GM21526 (cell line): ENCODE results near the gene ZNF562.

Source experiments
- ATAC-seq: cut with Tn5 transposase; IDR thresholded peaks from one replicate; pipeline ENCODE4 v1.9.1; 2021; ENCODE audit warnings: moderate library complexity; ENCODE audit not compliant: unreplicated experiment, low FRiP score

Gene ZNF562

GRCh38 chr19:9645472-9645871 lies 29.4 kb downstream of the ZNF562 start:
- ATAC-seq, result no peak

GRCh38 chr19:9644472-9644871 lies 30.4 kb downstream of the ZNF562 start:
- ATAC-seq, result no peak

GRCh38 chr19:9641810-9642209 lies 33.1 kb downstream of the ZNF562 start:
- no peak for ATAC-seq

DNA sequence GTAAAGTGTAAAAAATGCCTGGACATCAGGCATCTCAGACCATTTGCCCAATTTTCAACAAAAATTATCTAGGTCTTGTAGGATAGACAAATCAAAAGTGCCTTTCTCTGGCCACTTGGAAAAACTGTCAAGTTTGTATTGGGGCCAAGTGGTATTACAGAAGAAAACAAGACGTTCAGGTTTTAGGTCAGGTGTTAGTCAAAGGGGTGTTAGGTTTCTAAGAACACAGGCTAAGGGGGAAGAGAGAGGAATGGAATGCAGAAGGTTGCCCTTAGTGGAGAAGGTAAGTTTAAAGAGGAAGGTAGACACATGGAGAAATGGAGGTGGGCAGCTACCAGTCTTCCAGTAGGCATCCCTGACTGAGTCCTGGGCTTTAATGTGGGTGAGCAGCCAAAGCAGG lies 33.9 kb downstream of the ZNF562 start:
- ATAC-seq, result no peak

GRCh38 chr19:9636018-9636417 lies 38.9 kb downstream of the ZNF562 start:
- no peak for ATAC-seq

- ATAC-seq, result no peak
Measured at GRCh38 chr19:9627856-9628255, 47.0 kb downstream of the ZNF562 start.

DNA sequence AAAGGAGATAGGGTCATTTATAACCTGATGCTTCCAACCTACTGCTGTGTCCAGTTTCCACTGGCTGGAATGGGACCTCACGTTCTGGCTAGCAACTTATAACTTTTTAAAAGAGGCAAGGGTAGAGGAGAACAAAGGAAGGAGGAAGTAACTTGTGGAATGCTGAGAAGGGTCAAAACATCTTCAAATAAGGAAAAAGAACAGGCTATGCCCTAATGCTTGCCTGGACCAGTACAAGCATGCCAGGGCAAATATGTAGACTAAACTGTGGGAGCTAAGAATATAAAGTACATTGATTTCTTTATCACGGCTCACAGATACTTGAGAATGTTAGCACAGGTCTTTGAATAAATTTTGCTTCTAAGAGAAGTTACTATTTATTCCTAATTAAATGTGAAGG lies 52.4 kb downstream of the ZNF562 start:
- ATAC-seq, result no peak

GRCh38 chr19:9621156-9622037 lies 53.5 kb downstream of the ZNF562 start, which contains the start of gene ZNF561:
Gene ZNF561, minus strand, starts transcription at chr19:9621232. Its CDS starts 1,776 bp downstream, at chr19:9619456.
- peak; percentile 72 for ATAC-seq

GRCh38 chr19:9620842-9621155 lies 54.1 kb downstream of the ZNF562 start:
- ATAC-seq, result peak; percentile 15

- no peak for ATAC-seq
Measured at GRCh38 chr19:9615844-9616243, 59.1 kb downstream of the ZNF562 start.

DNA sequence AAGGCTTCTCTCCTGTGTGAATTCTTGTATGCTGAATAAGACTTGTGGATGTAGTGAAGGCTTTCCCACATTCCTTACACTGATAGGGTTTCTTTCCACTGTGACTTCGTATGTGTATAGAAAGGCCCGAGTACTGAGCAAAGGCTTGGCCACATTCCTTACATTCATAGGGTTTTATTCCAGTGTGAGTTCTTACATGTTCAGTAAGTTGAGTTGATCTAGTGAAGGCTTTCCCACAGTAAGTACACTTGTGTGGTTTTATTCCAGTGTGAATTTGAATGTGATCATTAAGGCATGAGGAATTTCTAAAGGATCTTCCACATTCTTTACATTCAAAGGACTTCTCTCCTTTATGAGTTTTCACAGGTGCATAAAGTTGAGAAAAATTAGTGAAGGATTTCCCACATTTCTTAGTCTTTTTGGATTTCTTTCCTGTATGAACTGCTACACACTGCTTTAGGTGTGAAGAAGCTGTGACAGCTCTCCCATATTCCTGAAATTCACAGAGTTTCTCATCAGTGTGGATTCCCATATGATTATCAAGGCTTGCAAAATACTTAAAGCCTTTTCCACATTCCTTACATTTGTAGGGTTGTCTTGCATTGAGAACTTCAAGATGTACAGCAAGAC lies 64.3 kb downstream of the ZNF562 start:
- no peak for ATAC-seq

DNA sequence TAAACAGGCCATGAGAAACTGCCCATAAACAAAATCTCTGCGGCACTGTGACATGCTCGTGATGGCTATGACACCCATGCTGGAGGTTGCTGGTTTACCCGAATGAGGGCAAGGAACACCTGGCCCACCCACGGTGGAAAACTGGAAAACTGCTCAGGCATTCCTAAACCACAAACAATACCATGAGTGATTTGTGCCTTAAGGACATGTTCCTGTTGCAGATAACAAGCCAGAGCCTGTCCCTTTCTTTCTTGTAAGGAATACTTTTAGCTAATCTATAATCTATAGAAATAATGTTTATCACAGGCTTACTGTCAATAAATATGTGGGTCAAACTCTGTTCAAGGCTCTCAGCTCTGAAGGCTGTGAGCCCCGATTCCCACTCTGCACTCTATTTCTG lies 66.0 kb downstream of the ZNF562 start:
- ATAC-seq, result no peak

- ATAC-seq, result no peak
Measured at GRCh38 chr19:9597027-9597426, 77.9 kb downstream of the ZNF562 start.
